ENCODE measurements around the gene ANKRD55. TPM values are rescaled to one million over a fixed set of nuclear protein-coding genes. Genes with fewer than 3 reads are reported as not detected.

ANKRD55 gene
- total and polyA plus RNA-seq, 2 of the 8 experiments (the other 6 are each of a cell fraction or from before 2014, with no cell fraction given), result not detected

DNA sequence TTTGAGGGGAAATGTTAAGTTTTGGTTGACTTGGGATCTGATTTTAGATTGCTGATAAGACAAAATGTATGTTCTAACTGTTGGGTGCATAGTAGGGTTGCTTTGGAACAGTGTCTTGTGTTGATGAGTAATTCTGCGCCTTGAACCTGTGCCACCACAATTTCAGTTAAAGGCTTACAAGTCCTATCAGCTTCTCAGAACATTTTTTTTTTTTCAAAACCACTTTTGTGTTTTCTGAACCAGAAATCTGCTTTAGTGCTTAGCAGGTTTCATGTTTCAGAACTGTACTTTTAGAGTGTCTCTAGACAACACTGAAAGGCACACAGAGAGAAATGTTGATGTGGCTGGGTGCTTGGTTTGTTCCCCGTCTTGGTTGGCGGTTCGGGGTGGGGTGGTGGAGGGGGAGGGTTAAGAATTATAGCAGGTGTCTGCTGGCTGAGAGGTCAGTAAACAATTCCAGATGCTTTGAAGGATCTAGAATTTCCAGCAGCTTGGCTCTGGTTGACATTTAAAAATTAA, 84.6 kb downstream of the ANKRD55 start:
- ChIA-PET CTCF (ENCODE audit: partially characterized antibody) (interaction anchor here (1.1 to 1.4 kb wide), 3 partner anchors 10 to 212 kb away, joined by 3 to 4 read pairs (median 3); no protein-coding TSS in a partner anchor), POLR2A (ENCODE audit: partially characterized antibody) (no interaction called here)
- Histone ChIP-seq H2BK20ac (ENCODE audit: low read length) (no peak overlapping the region), H4K5ac (ENCODE audit: insufficient read length, low read depth, low read length) (no peak overlapping the region), H3K79me2 (ENCODE audit: control insufficient read depth in 1 of 2, insufficient read depth in 2 of 2, low read length in 2 of 2) (no peaks in the 10 kb centered on the region), H2BK12ac (ENCODE audit: low read depth, low read length) (no peak overlapping the region), H3K27me3 (replicated peaks in 1 of 4; ENCODE audit: control insufficient read depth in 3 of 4, extremely low read depth in 1 of 4, insufficient read depth in 3 of 4, low read length in 3 of 4) (no peaks in the 10 kb centered on the region; a peak in 1 of 7 replicates), H4K20me1 (replicated peaks in 1 of 2; ENCODE audit: control insufficient read depth in 1 of 2, insufficient read depth in 2 of 2, low read length in 2 of 2) (no peaks in the 10 kb centered on the region), H3K4ac (replicated peaks; ENCODE audit: insufficient read length, low read depth, low read length) (no peak overlapping the region), H3K4me2 (ENCODE audit: insufficient read depth in 1 of 2, low read depth in 2 of 2, low read length in 2 of 2) (no peak overlapping the region), H3K23me2 (ENCODE audit: low read depth, low read length) (no peaks in the 10 kb centered on the region), H3K4me1 (replicated peaks in 1 of 4; ENCODE audit: control insufficient read depth in 3 of 4, insufficient read depth in 4 of 4, low read length in 3 of 4) (no peaks in the 10 kb centered on the region), H2BK15ac (ENCODE audit: low read length) (no peak overlapping the region), H2BK5ac (ENCODE audit: low read depth, low read length) (no peak overlapping the region), H3K9me3 (ENCODE audit: insufficient read depth in 2 of 2, low read depth in 1 of 2, low read length in 1 of 2) (no peaks in the 10 kb centered on the region), H3K4me3 (ENCODE audit: extremely low read depth in 1 of 4, insufficient read depth in 2 of 4, low read depth in 3 of 4, low read length in 4 of 4) (no peak overlapping the region), H3K18ac (ENCODE audit: extremely low read depth, low read length) (no peak overlapping the region), H2AK5ac (ENCODE audit: low read depth, low read length) (no peak overlapping the region), H3K36me3 (ENCODE audit: control insufficient read depth in 2 of 4, insufficient read depth in 4 of 4, low read length in 3 of 4) (no peaks in the 10 kb centered on the region; a peak in 1 of 8 replicates), H4K8ac (ENCODE audit: extremely low read depth, insufficient read depth, low read length) (no peak overlapping the region; the same call in 1 of the 2 replicates), H3K23ac (ENCODE audit: insufficient read length) (no peak overlapping the region), H4K91ac (replicated peaks; ENCODE audit: insufficient read length, low read length) (no peak overlapping the region), H2AFZ (ENCODE audit: low read length) (no peak overlapping the region), H3K79me1 (ENCODE audit: low read depth, low read length) (no peaks in the 10 kb centered on the region), H3K14ac (ENCODE audit: insufficient read length) (no peak overlapping the region), H3K9ac (replicated peaks in 1 of 4; ENCODE audit: extremely low read depth in 1 of 4, low read depth in 3 of 4, low read length in 3 of 4) (no peak overlapping the region), H2BK120ac (replicated peaks; ENCODE audit: low read depth, low read length) (no peak overlapping the region), H3K27ac (ENCODE audit: low read depth, low read length) (no peak overlapping the region), H3K56ac (replicated peaks; ENCODE audit: insufficient read length, low read depth, low read length) (no peak overlapping the region)
- FAIRE-seq (no peak), DNase-seq (ENCODE audit: low read depth in 1 of 2, low spot score in 2 of 2) (no peak)
- 100% methylated on average over 2 of the region's 4 CpGs; no CpG with 5 or more reads in 1 of the 2 experiments for WGBS, 2 experiments (ENCODE audit: extremely low coverage in 1 of 2, insufficient coverage in 1 of 2, insufficient read length in 1 of 2, insufficient replicate concordance in 2 of 2, low coverage in 1 of 2, low lambda C conversion rate in 2 of 2, missing lambda C conversion rate in 1 of 2)
- no peak for TF ChIP-seq EGR1 (IDR thresholded peaks at IDR 0.05; ENCODE audit: borderline replicate concordance, low read depth, low read length)
